Astrocyte (in vitro differentiated cells and primary cell): ENCODE measurements around the gene PGAM2.
"Not testable (repeated sequence)": the region's sequence is repeated elsewhere in the genome, so short reads cannot be mapped to it uniquely, and the experiment has no call there.

Experiments used
- EZH2 ChIP-seq: IDR thresholded peaks from 2 replicates; pipeline ENCODE4 v1.6.1; 2012; ENCODE audit warnings: mild to moderate bottlenecking, low read length, inconsistent platforms; ENCODE audit not compliant: insufficient read depth
- TF ChIP-seq, protein P1 (sequence below): IDR thresholded peaks from 2 replicates; pipeline ENCODE4 v1.5.1; 2011; ENCODE audit warnings: low read depth, mild to moderate bottlenecking, inconsistent platforms, low read length, moderate library complexity; ENCODE audit not compliant: insufficient read depth

DNA sequence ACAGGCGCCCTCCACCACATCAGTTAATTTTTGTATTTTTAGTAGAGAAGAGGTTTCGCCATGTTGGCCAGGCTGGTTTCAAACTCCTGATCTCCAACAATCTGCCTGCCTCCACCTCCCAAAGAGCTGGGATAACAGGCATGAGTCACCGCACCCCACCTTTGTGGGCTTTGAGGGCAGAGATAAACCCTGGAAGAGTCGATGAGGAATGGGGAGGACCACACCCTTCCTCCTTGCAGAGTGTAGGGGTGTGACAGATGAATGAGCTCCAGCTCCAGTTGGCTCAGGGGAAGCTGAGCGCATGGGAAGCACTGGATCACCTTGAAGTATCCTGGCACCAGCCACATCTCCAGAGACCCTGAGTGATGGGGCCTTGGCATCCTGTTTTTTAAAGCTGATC is 35.3 kb downstream of the PGAM2 start:
- TF ChIP-seq, protein P1, sequence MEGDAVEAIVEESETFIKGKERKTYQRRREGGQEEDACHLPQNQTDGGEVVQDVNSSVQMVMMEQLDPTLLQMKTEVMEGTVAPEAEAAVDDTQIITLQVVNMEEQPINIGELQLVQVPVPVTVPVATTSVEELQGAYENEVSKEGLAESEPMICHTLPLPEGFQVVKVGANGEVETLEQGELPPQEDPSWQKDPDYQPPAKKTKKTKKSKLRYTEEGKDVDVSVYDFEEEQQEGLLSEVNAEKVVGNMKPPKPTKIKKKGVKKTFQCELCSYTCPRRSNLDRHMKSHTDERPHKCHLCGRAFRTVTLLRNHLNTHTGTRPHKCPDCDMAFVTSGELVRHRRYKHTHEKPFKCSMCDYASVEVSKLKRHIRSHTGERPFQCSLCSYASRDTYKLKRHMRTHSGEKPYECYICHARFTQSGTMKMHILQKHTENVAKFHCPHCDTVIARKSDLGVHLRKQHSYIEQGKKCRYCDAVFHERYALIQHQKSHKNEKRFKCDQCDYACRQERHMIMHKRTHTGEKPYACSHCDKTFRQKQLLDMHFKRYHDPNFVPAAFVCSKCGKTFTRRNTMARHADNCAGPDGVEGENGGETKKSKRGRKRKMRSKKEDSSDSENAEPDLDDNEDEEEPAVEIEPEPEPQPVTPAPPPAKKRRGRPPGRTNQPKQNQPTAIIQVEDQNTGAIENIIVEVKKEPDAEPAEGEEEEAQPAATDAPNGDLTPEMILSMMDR = not testable (repeated sequence)
- not testable (repeated sequence) for TF ChIP-seq EZH2
